ENCODE data around the gene CD82. TPM values are rescaled to one million over a fixed set of nuclear protein-coding genes. Genes with fewer than 3 reads are reported as not detected.

Gene CD82
- polyA plus RNA-seq, 1 of the 3 experiments (the other 2 are of a cell fraction) = 39.2 TPM

DNA sequence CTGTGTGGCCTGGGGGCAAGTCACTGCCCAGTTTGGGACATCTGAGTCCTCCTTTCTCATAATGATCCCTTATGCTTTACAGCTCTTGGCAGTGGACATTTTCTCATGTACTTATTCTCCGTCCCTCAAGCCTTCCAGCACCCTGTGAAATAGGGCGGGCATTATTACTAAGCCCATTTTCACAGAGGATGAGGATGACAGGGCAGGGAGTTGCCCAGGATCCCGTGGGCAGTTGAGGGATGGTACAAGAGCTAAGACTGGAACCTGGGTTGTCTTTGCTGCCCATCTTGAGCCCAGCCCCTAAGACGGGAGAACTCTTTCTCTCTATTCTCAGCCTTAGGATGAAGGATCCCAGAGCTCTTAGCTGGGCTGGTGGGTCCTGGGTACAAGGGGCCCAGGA is 11.2 kb downstream of the CD82 start:
- DNase-seq = no peak
- Histone ChIP-seq H3K9ac (no peak overlapping the region), H3K4me2 (no peak overlapping the region), H2AFZ (ENCODE audit: low read depth) (no peak overlapping the region), H4K20me1 (ENCODE audit: insufficient read depth) (no peaks in the 10 kb centered on the region), H3K27ac (ENCODE audit: low read depth in 2 of 2, low read length in 1 of 2) (no peak overlapping the region), H3F3A (replicated peaks; ENCODE audit: insufficient read depth) (peaks cover 4% of the 10 kb centered on the region), H3K36me3 (replicated peaks in 1 of 2; ENCODE audit: control insufficient read depth in 1 of 2, insufficient read depth in 2 of 2, low read length in 1 of 2) (no peaks in the 10 kb centered on the region), H3K79me2 (ENCODE audit: insufficient read depth) (no peaks in the 10 kb centered on the region), H3K9me3 (no peaks in the 10 kb centered on the region), H3K9me2 (no peaks in the 10 kb centered on the region), H3K4me1 (ENCODE audit: control insufficient read depth in 1 of 2, insufficient read depth in 2 of 2, low read depth in 1 of 2, low read length in 1 of 2) (peaks cover 23 to 35% of the 10 kb centered on the region in 2 experiments; a peak in 3 of 4 replicates), H3K4me3 (ENCODE audit: low read depth in 2 of 2, low read length in 1 of 2) (no peak overlapping the region), H3K27me3 (ENCODE audit: insufficient read depth) (no peaks in the 10 kb centered on the region)
- TF ChIP-seq FOXJ3 (CRISPR knock-in tag; IDR thresholded peaks at IDR 0.05) = no peak
- no peak for TF ChIP-seq TCF12 (IDR thresholded peaks at IDR 0.05)
- no peak for TF ChIP-seq PBX3 (IDR thresholded peaks at IDR 0.05)
- no peak for TF ChIP-seq MXI1 (IDR thresholded peaks at IDR 0.05; ENCODE audit: low read depth, low read length)
- no peak for TF ChIP-seq RCOR1 (IDR thresholded peaks at IDR 0.05; ENCODE audit: low read length)
- no peak for TF ChIP-seq GABPA (IDR thresholded peaks at IDR 0.05; ENCODE audit: low read depth)
- no peak for TF ChIP-seq NRF1 (IDR thresholded peaks at IDR 0.05; ENCODE audit: low read depth, low read length)
- TF ChIP-seq GATA2 (CRISPR knock-in tag; IDR thresholded peaks at IDR 0.05) = no peak
- CTCF ChIA-PET = interaction anchor here (1.2 to 1.7 kb wide), 5 partner anchors 19 to 360 kb away, joined by 3 to 8 read pairs (median 3); no protein-coding TSS in a partner anchor
- 90% methylated on average over 4 of the region's 4 CpGs for WGBS (ENCODE audit: low lambda C conversion rate)
- POLR2A ChIA-PET = no interaction called here

- 95% methylated on average over 5 of the region's 7 CpGs for WGBS (ENCODE audit: low lambda C conversion rate)
- ChIA-PET CTCF (interaction anchor here (0.8 to 1.7 kb wide), 6 partner anchors 15 to 359 kb away, joined by 3 to 8 read pairs (median 4); no protein-coding TSS in a partner anchor), POLR2A (no interaction called here)
- H3K9me2 ChIP-seq = no peaks in the 10 kb centered on the region
- no peaks in the 10 kb centered on the region for H3K9me3 ChIP-seq
- no peak overlapping the region for H3K4me2 ChIP-seq
- H2AFZ ChIP-seq (ENCODE audit: low read depth) = no peak overlapping the region
- H4K20me1 ChIP-seq (ENCODE audit: insufficient read depth) = no peaks in the 10 kb centered on the region
- peaks cover 4% of the 10 kb centered on the region for H3F3A ChIP-seq (replicated peaks; ENCODE audit: insufficient read depth)
- no peak overlapping the region for H3K27ac ChIP-seq (ENCODE audit: low read depth in 2 of 2, low read length in 1 of 2)
- no peak overlapping the region for H3K4me3 ChIP-seq (ENCODE audit: low read depth in 2 of 2, low read length in 1 of 2)
- H3K4me1 ChIP-seq (ENCODE audit: control insufficient read depth in 1 of 2, insufficient read depth in 2 of 2, low read depth in 1 of 2, low read length in 1 of 2) = peaks cover 21 to 29% of the 10 kb centered on the region in 2 experiments; a peak in 3 of 4 replicates
- no peak overlapping the region for H3K9ac ChIP-seq
- no peaks in the 10 kb centered on the region for H3K79me2 ChIP-seq (ENCODE audit: insufficient read depth)
- no peaks in the 10 kb centered on the region for H3K36me3 ChIP-seq (replicated peaks in 1 of 2; ENCODE audit: control insufficient read depth in 1 of 2, insufficient read depth in 2 of 2, low read length in 1 of 2)
- peak; percentile 9 for DNase-seq
- H3K27me3 ChIP-seq (ENCODE audit: insufficient read depth) = no peaks in the 10 kb centered on the region
- TF ChIP-seq RFX5 (IDR thresholded peaks at IDR 0.05; ENCODE audit: low read length) = no peak
- no peak for TF ChIP-seq CHD2 (IDR thresholded peaks at IDR 0.05; ENCODE audit: low read length, partially characterized antibody)
- TF ChIP-seq, protein P1, sequence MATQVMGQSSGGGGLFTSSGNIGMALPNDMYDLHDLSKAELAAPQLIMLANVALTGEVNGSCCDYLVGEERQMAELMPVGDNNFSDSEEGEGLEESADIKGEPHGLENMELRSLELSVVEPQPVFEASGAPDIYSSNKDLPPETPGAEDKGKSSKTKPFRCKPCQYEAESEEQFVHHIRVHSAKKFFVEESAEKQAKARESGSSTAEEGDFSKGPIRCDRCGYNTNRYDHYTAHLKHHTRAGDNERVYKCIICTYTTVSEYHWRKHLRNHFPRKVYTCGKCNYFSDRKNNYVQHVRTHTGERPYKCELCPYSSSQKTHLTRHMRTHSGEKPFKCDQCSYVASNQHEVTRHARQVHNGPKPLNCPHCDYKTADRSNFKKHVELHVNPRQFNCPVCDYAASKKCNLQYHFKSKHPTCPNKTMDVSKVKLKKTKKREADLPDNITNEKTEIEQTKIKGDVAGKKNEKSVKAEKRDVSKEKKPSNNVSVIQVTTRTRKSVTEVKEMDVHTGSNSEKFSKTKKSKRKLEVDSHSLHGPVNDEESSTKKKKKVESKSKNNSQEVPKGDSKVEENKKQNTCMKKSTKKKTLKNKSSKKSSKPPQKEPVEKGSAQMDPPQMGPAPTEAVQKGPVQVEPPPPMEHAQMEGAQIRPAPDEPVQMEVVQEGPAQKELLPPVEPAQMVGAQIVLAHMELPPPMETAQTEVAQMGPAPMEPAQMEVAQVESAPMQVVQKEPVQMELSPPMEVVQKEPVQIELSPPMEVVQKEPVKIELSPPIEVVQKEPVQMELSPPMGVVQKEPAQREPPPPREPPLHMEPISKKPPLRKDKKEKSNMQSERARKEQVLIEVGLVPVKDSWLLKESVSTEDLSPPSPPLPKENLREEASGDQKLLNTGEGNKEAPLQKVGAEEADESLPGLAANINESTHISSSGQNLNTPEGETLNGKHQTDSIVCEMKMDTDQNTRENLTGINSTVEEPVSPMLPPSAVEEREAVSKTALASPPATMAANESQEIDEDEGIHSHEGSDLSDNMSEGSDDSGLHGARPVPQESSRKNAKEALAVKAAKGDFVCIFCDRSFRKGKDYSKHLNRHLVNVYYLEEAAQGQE (IDR thresholded peaks at IDR 0.05; ENCODE audit: low read depth, low read length) = no peak
- TF ChIP-seq SIN3A (IDR thresholded peaks at IDR 0.05; ENCODE audit: borderline replicate concordance, low read depth, low read length) = no peak
- no peak for TF ChIP-seq NRF1 (IDR thresholded peaks at IDR 0.05; ENCODE audit: low read depth, low read length)
- TF ChIP-seq EZH2phosphoT487 (IDR thresholded peaks at IDR 0.05; ENCODE audit: borderline replicate concordance, low read depth) = no peak
- TF ChIP-seq TAF1 (IDR thresholded peaks at IDR 0.05; ENCODE audit: borderline replicate concordance, low read depth, low read length) = no peak
- TF ChIP-seq YY1 (IDR thresholded peaks at IDR 0.05; ENCODE audit: low read depth) = no peak
- no peak for TF ChIP-seq MEF2A (IDR thresholded peaks at IDR 0.05; ENCODE audit: borderline replicate concordance, low read depth)
- TF ChIP-seq PBX3 (IDR thresholded peaks at IDR 0.05) = no peak
- no peak for TF ChIP-seq RXRA (IDR thresholded peaks at IDR 0.05; ENCODE audit: borderline replicate concordance, low read depth)
- TF ChIP-seq RCOR1 (IDR thresholded peaks at IDR 0.05; ENCODE audit: low read length) = no peak
- no peak for TF ChIP-seq CTCF (IDR thresholded peaks at IDR 0.05)
- no peak for TF ChIP-seq MXI1 (IDR thresholded peaks at IDR 0.05; ENCODE audit: low read depth, low read length)
Observed at GRCh38 chr11:44577231-44577830, 11.9 kb downstream of the CD82 start.
